ENCODE measurements around the gene ZFAND6.
"Not testable (repeated sequence)": the region's sequence is repeated elsewhere in the genome, so short reads cannot be mapped to it uniquely, and the experiment has no call there.

ZFAND6 gene

GRCh38 chr15:80099662-80100061 is 40.2 kb downstream of the ZFAND6 start:
- not testable (repeated sequence) for DNase-seq

GRCh38 chr15:80100247-80100646 is 40.8 kb downstream of the ZFAND6 start:
- DNase-seq = no peak

GRCh38 chr15:80105193-80105592 is 45.7 kb downstream of the ZFAND6 start:
- no peak for DNase-seq

GRCh38 chr15:80105595-80105994 is 46.1 kb downstream of the ZFAND6 start:
- DNase-seq = peak; percentile 21

DNA sequence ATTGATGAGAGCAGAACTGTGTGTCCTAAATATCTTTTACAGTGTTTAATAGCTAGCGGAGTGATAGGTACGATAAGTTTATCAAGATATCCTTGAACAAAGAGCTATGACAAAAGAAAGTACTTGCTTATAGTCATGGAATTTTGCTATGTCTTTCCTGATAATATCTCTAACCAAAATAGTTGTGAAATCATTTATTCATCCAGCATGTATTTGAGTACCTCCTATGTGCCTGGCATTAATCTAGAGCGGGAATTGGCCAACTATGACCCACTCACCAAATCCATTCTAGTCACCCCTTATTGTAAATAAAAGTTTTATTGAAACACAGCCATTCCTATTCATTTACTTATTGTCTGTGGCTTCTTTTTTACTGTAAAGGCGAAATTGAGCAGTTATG is 46.6 kb downstream of the ZFAND6 start:
- no peak for DNase-seq

DNA sequence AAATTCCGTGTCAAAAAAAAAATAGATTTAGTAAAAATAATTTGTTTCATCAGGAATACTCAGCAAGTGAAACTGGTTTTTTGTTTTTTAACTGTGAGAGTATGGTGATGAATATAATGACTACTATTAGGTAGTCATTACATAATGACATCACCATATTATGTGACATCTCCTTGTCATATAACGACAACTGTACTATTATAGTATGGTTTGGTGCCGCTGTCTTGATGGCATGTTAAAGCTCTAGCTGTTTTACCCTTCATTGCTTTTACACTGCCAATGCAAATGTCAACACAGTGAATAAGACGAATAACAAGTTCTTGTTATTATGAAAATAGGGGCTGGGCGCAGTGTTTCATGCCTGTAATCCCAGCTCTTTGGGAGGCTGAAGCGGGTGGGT is 47.7 kb downstream of the ZFAND6 start:
- no peak for DNase-seq

DNA sequence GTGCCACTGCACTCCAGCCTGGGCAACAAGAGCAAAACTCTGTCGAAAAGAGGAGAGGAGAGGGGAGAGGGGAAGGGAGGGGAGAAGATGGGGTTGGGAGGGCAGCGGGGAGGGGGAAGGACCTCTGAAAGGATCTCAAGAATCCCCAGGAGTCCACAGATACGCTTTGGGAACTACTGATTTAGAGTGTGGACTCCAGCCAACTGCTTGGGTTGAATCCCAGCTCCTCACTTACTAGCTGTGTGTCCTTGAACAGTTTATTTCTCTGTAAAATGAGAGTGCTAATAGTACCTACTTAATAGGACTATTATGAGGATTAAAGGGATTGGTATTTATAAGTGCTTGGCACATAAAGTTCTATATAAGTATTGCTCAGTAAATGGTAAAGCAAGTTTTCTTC is 48.3 kb downstream of the ZFAND6 start:
- DNase-seq = no peak

DNA sequence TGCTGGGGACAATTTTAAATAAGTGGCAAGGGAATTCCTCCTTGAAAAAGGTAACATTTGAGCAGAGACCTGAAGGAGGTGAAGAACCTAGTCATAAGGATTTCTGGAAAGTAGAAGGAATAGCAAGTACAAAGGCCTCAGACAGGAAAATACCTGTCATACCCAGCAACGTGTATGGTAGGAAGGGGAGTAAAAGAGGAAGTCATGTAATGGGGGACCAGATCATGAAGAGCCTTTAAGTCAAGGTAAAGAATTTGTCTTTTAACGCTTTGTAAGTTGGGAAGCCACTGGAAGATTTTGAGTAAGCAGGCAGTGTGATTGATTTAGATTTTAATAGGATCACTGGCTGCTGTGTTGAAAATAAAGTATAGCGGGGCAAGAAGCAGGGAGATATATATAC is 49.9 kb downstream of the ZFAND6 start:
- no peak for DNase-seq

GRCh38 chr15:80110920-80111319 is 51.4 kb downstream of the ZFAND6 start:
- DNase-seq = no peak

DNA sequence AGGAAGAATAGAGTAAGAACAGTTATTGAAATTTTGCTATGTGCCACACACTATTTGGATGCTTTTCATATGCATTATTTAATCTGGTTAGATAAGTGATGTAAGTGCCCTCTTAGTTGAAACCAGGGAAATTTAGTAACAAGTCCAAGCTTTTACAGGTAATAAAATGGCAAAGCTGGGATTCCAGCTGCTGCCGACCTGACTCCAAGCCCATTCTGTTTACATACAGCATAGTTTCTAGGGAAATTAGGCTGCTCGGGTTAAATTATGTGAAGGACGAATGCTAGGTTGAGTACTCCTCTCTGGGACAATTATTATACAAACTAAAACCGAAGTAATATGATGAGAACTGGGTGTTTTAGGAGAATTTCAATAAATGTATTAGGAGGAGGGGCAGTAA is 54.6 kb downstream of the ZFAND6 start:
- no peak for DNase-seq

- DNase-seq = no peak
These were observed 55.5 kb downstream of the ZFAND6 start for GRCh38 chr15:80115021-80115420.

DNA sequence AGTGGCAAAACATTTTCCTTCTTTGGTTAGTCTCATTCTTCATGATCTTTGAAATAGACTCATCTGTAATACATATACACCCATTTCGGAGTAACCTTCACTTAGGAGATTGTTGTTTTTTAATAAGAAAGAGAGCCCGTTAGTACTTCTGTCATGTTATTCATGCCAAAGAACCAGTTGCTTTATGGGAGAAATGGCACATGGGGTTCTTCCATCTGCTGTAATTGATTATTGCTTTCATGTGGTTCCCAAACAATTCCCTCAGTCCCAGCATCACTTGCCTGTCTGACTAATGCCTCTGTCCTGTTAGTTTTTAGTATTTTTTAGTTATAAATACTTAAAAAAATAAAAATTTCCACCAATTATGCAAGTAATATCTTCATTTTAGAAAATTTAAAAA is 59.5 kb downstream of the ZFAND6 start:
- DNase-seq = no peak

- DNase-seq = no peak
These were observed 61.2 kb downstream of the ZFAND6 start for GRCh38 chr15:80120636-80121035.

GRCh38 chr15:80121546-80121945 is 62.1 kb downstream of the ZFAND6 start:
- no peak for DNase-seq

- DNase-seq = no peak
These were observed 63.6 kb downstream of the ZFAND6 start for GRCh38 chr15:80123034-80123433.

DNA sequence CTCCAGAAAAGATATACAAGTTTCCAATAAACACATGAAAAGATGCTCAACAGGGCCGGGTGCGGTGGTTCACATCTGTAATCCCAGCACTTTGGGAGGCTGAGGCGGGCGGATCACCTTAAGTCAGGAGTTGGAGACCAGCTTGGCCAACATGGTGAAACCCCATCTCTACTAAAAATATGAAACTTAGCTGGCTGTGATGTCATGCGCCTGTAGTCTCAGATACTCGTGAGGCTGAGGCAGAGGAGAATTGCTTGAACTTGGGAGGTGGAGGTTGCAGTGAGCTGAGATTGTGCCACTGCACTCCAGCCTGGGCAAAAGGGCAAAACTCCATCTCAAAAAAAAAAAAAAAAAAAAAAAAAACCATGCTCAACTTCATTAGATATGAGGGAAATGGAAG is 67.8 kb downstream of the ZFAND6 start:
- DNase-seq = not testable (repeated sequence)

DNA sequence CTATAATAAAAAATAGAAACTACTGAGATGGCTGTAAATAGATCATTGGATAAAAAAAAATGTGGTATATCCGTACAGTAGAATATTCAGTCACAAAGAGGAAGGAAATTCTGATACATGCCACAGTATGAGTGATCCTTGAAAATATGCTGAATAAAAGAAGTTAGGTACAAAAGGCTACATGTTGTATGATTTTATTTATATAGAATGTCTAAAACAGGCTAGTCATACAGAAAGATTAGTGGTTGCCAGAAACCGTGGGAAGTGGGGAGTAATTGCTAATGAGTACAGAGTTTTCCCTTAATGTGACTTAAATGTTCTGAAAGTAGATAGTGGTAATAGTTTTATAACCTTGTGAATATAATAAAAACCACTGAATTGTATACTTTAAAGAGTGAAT is 68.4 kb downstream of the ZFAND6 start:
- no peak for DNase-seq

DNA sequence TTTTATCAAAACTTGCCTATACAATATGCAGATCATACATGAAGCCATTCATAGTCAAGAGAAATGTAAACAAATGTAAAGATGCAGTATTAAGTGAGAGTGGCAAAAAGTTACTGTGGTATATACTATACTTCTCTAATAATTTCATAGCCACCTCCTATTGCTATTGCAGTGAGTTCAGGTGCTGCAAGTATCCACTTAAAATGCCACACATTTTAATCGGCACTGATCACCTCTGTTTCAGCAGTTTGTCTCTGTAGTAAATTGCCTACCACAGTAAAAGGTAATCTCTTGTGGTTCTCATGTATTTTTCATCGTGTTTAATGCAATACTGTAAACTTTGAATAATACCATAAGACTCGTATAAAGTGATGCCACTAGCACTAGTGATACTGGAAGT is 72.9 kb downstream of the ZFAND6 start:
- no peak for DNase-seq

- no peak for DNase-seq
These were observed 77.4 kb downstream of the ZFAND6 start for GRCh38 chr15:80136854-80137253.

GRCh38 chr15:80138961-80139360 is 79.5 kb downstream of the ZFAND6 start:
- no peak for DNase-seq

- DNase-seq = no peak
These were observed 81.4 kb downstream of the ZFAND6 start for GRCh38 chr15:80140909-80141308.

GRCh38 chr15:80141916-80142598 is 82.6 kb downstream of the ZFAND6 start:
- no peak for DNase-seq

DNA sequence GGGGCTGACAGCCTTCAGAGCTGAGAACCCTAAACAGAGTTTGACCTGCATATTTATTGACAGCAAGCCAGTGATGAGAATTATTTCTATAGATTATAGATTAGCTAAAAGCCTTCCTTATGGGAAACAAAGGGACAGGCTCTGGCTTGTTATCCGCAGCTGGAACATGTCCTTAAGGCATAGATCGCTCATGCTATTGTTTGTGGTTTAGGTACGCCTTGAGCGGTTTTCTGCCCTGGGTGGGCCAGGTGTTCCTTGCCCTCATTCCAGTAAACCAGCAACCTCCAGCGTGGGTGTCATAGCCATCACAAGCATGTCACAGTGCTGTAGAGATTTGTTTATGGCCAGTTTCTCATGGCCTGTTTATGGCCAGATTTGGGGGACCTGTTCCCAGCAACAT is 83.2 kb downstream of the ZFAND6 start:
- no peak for DNase-seq

DNA sequence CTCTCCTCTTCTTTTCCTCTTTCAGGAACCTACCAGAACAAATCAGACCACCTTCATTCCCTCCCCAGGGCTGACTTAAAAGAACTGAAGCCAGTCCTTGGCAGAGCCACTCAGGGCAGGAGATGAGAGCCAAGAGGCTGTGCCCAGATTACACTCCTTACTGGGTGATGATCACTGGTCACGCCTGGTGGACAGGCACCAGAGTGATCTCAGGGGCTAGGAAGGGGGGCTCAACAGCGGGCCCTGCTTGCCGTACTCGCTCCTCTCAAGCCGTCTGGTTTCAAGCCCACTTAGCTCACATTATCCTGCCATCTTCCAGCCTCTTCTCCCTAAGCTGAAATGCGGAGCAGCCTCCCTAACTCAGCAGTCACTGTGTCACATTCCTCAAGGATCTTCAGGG is 91.7 kb downstream of the ZFAND6 start:
- no peak for DNase-seq

DNA sequence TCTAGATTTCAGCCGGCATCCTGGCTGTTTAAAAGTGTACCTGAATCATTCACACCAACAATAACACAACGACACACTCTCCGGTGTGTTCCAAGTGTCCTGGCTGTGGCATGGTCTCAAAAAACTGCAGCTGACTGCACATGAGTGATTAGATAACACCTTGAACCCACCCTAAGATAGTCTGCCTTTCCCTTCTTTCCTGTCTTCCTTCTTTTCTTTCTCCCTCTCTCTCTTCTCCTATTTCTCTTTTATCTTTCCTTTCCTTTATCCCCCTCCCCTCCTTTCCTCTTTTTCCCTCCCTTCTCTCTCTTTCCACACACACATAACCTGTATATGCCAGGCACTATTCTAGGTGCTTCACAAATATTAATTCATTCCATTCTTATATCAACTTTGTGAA is 92.1 kb downstream of the ZFAND6 start:
- no peak for DNase-seq

Data from kidney glomerular epithelial cell (primary cell).